Neuronal stem cell (in vitro differentiated cells): ENCODE results near the gene PSMB11.
A peak's percentile ranks its signal among the peaks of the same experiment; 100 is the strongest.

Experiments used
- DNase-seq: peaks from one replicate; pipeline ENCODE4 v3.0.0-alpha.2; 2013; ENCODE audit warnings: low spot score
- H2AFZ ChIP-seq: one replicate; pipeline ENCODE4 v1.6.1; 2013; ENCODE audit warnings: mild to moderate bottlenecking, low read length, inconsistent platforms
- H2AK5ac ChIP-seq: 2 replicates; pipeline ENCODE4 v1.6.1; 2013; ENCODE audit warnings: low read depth, mild to moderate bottlenecking, inconsistent platforms, low read length, moderate library complexity, mixed read lengths
- H2BK120ac ChIP-seq: 2 replicates; pipeline ENCODE4 v1.6.1; 2013; ENCODE audit warnings: low read depth, mild to moderate bottlenecking, inconsistent platforms, low read length, moderate library complexity, mixed read lengths
- H2BK12ac ChIP-seq: one replicate; pipeline ENCODE4 v1.6.1; 2013; ENCODE audit warnings: low read length, inconsistent platforms
- H2BK15ac ChIP-seq: 2 replicates; pipeline ENCODE4 v1.6.1; 2013; ENCODE audit warnings: mild to moderate bottlenecking, low read length, inconsistent platforms, mixed read lengths
- H2BK5ac ChIP-seq: one replicate; pipeline ENCODE4 v1.6.1; 2013; ENCODE audit warnings: inconsistent platforms, mild to moderate bottlenecking, low read length, moderate library complexity
- H3K14ac ChIP-seq: one replicate; pipeline ENCODE4 v1.6.1; 2013; ENCODE audit warnings: low read length, inconsistent platforms
- H3K18ac ChIP-seq: 2 replicates; pipeline ENCODE4 v1.6.1; 2013; ENCODE audit warnings: low read length, inconsistent platforms
- H3K23ac ChIP-seq: 2 replicates; pipeline ENCODE4 v1.6.1; 2013; ENCODE audit warnings: low read depth, mild to moderate bottlenecking, mixed read lengths, low read length, inconsistent platforms; ENCODE audit not compliant: poor library complexity
- H3K27ac ChIP-seq: replicated peaks from 3 replicates; pipeline ENCODE4 v1.5.1; 2013; ENCODE audit warnings: low read length, inconsistent platforms
- H3K27me3 ChIP-seq, 3 experiments: 2 replicates each; pipeline ENCODE4 v1.6.1; 2013; ENCODE audit warnings: low read length in 3 of 3, mild to moderate bottlenecking in 2 of 3, inconsistent platforms in 1 of 3, low read depth in 1 of 3, mixed read lengths in 1 of 3, moderate library complexity in 1 of 3; ENCODE audit not compliant: control insufficient read depth in 3 of 3, insufficient read depth in 3 of 3
- H3K36me3 ChIP-seq, 2 donors: replicated peaks in 1 of 2; 2 replicates each; pipeline ENCODE4 v1.6.1; 2013; ENCODE audit warnings: low read length in 2 of 2; ENCODE audit not compliant: control insufficient read depth in 2 of 2, insufficient read depth in 2 of 2
- H3K4ac ChIP-seq: 2 replicates; pipeline ENCODE4 v1.6.1; 2013; ENCODE audit warnings: inconsistent platforms, mild to moderate bottlenecking, low read length, moderate library complexity
- H3K4me1 ChIP-seq, 2 donors: 1 replicate in 1 of 2; 2 replicates in 1 of 2; pipeline ENCODE4 v1.6.1; 2013; ENCODE audit warnings: low read length in 2 of 2, low read depth in 1 of 2; ENCODE audit not compliant: control insufficient read depth in 2 of 2, insufficient read depth in 1 of 2
- H3K4me2 ChIP-seq: one replicate; pipeline ENCODE4 v1.6.1; 2013; ENCODE audit warnings: mild to moderate bottlenecking, low read length, inconsistent platforms; ENCODE audit not compliant: insufficient read depth, poor library complexity, severe bottlenecking
- H3K4me3 ChIP-seq, 2 donors: 2 replicates each; pipeline ENCODE4 v1.5.1; 2013; ENCODE audit warnings: low read length in 2 of 2, mild to moderate bottlenecking in 2 of 2, inconsistent platforms in 1 of 2, moderate library complexity in 1 of 2
- H3K79me1 ChIP-seq: one replicate; pipeline ENCODE4 v1.6.1; 2013; ENCODE audit warnings: low read depth, mild to moderate bottlenecking, inconsistent platforms, low read length, moderate library complexity
- H3K9ac ChIP-seq: one replicate; pipeline ENCODE4 v1.6.1; 2013; ENCODE audit warnings: mild to moderate bottlenecking, low read depth, low read length, inconsistent platforms; ENCODE audit not compliant: poor library complexity
- H3K9me3 ChIP-seq, 2 donors: replicated peaks in 1 of 2; 2 replicates each; pipeline versions ENCODE3 to v1.6.1; 2013; ENCODE audit warnings: low read length in 2 of 2, mild to moderate bottlenecking in 2 of 2, inconsistent platforms in 1 of 2, low read depth in 1 of 2, mixed read lengths in 1 of 2, moderate library complexity in 1 of 2; ENCODE audit not compliant: control insufficient read depth in 2 of 2, insufficient read depth in 1 of 2
- H4K8ac ChIP-seq: one replicate; pipeline ENCODE4 v1.6.1; 2013; ENCODE audit warnings: low read depth, mild to moderate bottlenecking, inconsistent platforms, low read length, moderate library complexity
- H4K91ac ChIP-seq: one replicate; pipeline ENCODE4 v1.6.1; 2013; ENCODE audit warnings: low read length, low read depth, mild to moderate bottlenecking, inconsistent platforms; ENCODE audit not compliant: poor library complexity
- WGBS, 2 donors: extraction: QIAGEN DNeasy Blood & Tissue Kit; methylation state at CpG; one replicate each; pipeline ENCODE4 v1.1.7; 2013; ENCODE audit warnings: missing lambda C conversion rate in 2 of 2, mixed read lengths in 1 of 2; ENCODE audit not compliant: insufficient read length in 2 of 2, insufficient replicate concordance in 1 of 2; ENCODE audit errors: extremely low coverage in 2 of 2; 5-methylcytosine and 5-hydroxymethylcytosine counted together

The PSMB11 gene

GRCh38 chr14:23056956-23057756, 15.1 kb downstream of the PSMB11 start, which contains the start of gene CDH24:
Gene CDH24, minus strand, starts transcription at chr14:23057520. Its CDS starts 1,787 bp downstream, at chr14:23055733.
- Histone ChIP-seq H3K4me2 (peak within 1 kb of the TSS; percentile 97), H3K27me3 (no peaks in the 10 kb centered on the region), H3K4ac (no peak within 1 kb of the TSS), H2BK120ac (no peak within 1 kb of the TSS), H3K23ac (peak within 1 kb of the TSS; percentile 94), H4K91ac (no peak within 1 kb of the TSS), H2AFZ (peak within 1 kb of the TSS; percentile 91), H3K79me1 (peaks cover 5% of the 10 kb centered on the region), H2BK5ac (peak within 1 kb of the TSS; percentile 47), H3K14ac (peak within 1 kb of the TSS; percentile 39), H2BK15ac (peak within 1 kb of the TSS; percentile 39), H4K8ac (no peak within 1 kb of the TSS), H3K18ac (peak within 1 kb of the TSS; percentile 92), H3K4me1 (peaks cover 6% of the 10 kb centered on the region in 2 donors), H3K27ac (peak within 1 kb of the TSS; percentile 90), H2BK12ac (no peak within 1 kb of the TSS), H2AK5ac (no peak within 1 kb of the TSS), H3K36me3 (peaks cover 37 to 70% of the 10 kb centered on the region in 2 donors), H3K9ac (peak within 1 kb of the TSS; percentile 90), H3K9me3 (no peaks in the 10 kb centered on the region), H3K4me3 (peak within 1 kb of the TSS; percentile 62 to 82)
- WGBS, 2 donors = no CpG with 5 or more reads among the region's 73 CpGs
- DNase-seq = peak; percentile 78

GRCh38 chr14:23057757-23058653, 16.0 kb downstream of the PSMB11 start:
- no CpG with 5 or more reads among the region's 51 CpGs for WGBS, 2 donors
- no peak overlapping the region for H4K91ac ChIP-seq
- DNase-seq = peak; percentile 93
- peak overlapping the region; percentile 92 for H3K18ac ChIP-seq
- peak overlapping the region; percentile 63 for H3K9ac ChIP-seq
- peak overlapping the region; percentile 90 for H3K27ac ChIP-seq
- H2BK5ac ChIP-seq = peak overlapping the region; percentile 47
- no peak overlapping the region for H4K8ac ChIP-seq
- H3K4me1 ChIP-seq = peaks cover 6% of the 10 kb centered on the region in 2 donors
- H2BK12ac ChIP-seq = no peak overlapping the region
- no peaks in the 10 kb centered on the region for H3K27me3 ChIP-seq
- H3K4ac ChIP-seq = no peak overlapping the region
- H2AFZ ChIP-seq = peak overlapping the region; percentile 91
- peak overlapping the region; percentile 39 for H2BK15ac ChIP-seq
- peaks cover 43 to 70% of the 10 kb centered on the region in 2 donors for H3K36me3 ChIP-seq
- H3K14ac ChIP-seq = no peak overlapping the region
- H3K79me1 ChIP-seq = peaks cover 5% of the 10 kb centered on the region
- H3K4me2 ChIP-seq = peak overlapping the region; percentile 97
- H2AK5ac ChIP-seq = no peak overlapping the region
- H3K23ac ChIP-seq = peak overlapping the region; percentile 94
- no peak overlapping the region for H2BK120ac ChIP-seq
- H3K9me3 ChIP-seq = no peaks in the 10 kb centered on the region
- peak overlapping the region; percentile 62 to 82 for H3K4me3 ChIP-seq

- H3K9ac ChIP-seq = peak overlapping the region; percentile 39
- H3K4me2 ChIP-seq = no peak overlapping the region
- H2AFZ ChIP-seq = no peak overlapping the region
- H2BK120ac ChIP-seq = no peak overlapping the region
- peak overlapping the region; percentile 8 for H3K27ac ChIP-seq
- no peak overlapping the region for H3K23ac ChIP-seq
- H3K27me3 ChIP-seq = no peaks in the 10 kb centered on the region
- no peak overlapping the region for H2AK5ac ChIP-seq
- no peak overlapping the region for H2BK5ac ChIP-seq
- H3K14ac ChIP-seq = no peak overlapping the region
- peaks cover 6% of the 10 kb centered on the region for H3K79me1 ChIP-seq
- DNase-seq = no peak
- H3K36me3 ChIP-seq = peaks cover 43 to 70% of the 10 kb centered on the region in 2 donors
- no peaks in the 10 kb centered on the region for H3K9me3 ChIP-seq
- no peak overlapping the region for H3K18ac ChIP-seq
- H3K4me1 ChIP-seq = peaks cover 6% of the 10 kb centered on the region in 2 donors
- H2BK12ac ChIP-seq = no peak overlapping the region
- no peak overlapping the region for H3K4me3 ChIP-seq
- no peak overlapping the region for H4K8ac ChIP-seq
- no peak overlapping the region for H3K4ac ChIP-seq
- H2BK15ac ChIP-seq = no peak overlapping the region
- no peak overlapping the region for H4K91ac ChIP-seq
- no CpG with 5 or more reads among the region's 32 CpGs for WGBS, 2 donors
Measured at GRCh38 chr14:23058654-23059504, 16.9 kb downstream of the PSMB11 start.
